ENCODE results near the gene SORBS2. TPM values are rescaled to one million over a fixed set of nuclear protein-coding genes. Genes with fewer than 3 reads are reported as not detected.
"Not testable (repeated sequence)": the region's sequence is repeated elsewhere in the genome, so short reads cannot be mapped to it uniquely, and the experiment has no call there.

The SORBS2 gene
- total RNA-seq, 1 donor from 2014 or later, result 43.2 TPM

GRCh38 chr4:185718578-185719499, 93.2 kb downstream of the SORBS2 start:
- Mint-ChIP-seq H3K4me3 (no peak overlapping the region), H3K27ac (no peak overlapping the region), H3K36me3 (no peaks in the 10 kb centered on the region), H3K9me3 (no peaks in the 10 kb centered on the region), H3K27me3 (no peaks in the 10 kb centered on the region), H3K4me1 (ENCODE audit: unreplicated experiment) (peaks cover 45% of the 10 kb centered on the region)
- DNase-seq (ENCODE audit: extremely low spot score, unreplicated experiment), result no peak
- no peak for TF ChIP-seq CTCF (conservative IDR thresholded peaks at IDR 0.05)

DNA sequence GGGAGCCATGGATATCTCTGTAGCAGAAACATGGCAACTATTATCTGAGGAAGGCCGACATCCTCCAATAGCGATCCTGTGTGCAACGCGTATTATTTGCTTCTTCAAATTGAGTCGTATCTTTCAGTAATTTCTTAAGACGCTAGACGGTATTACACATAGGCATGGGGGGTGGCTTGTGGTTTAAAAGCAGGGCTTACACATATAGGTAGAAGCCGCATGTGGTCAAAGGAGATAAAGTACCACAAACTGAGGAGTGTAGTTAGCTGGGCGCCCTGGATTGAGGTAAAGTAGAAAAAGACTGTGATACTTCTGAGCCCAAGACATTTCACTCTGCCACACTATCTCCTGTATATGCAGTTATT, 94.6 kb downstream of the SORBS2 start:
- Mint-ChIP-seq H3K27ac (peak overlapping the region; percentile 62), H3K4me1 (ENCODE audit: unreplicated experiment) (peaks cover 44% of the 10 kb centered on the region), H3K9me3 (no peaks in the 10 kb centered on the region), H3K36me3 (no peaks in the 10 kb centered on the region), H3K27me3 (no peaks in the 10 kb centered on the region), H3K4me3 (no peak overlapping the region)
- no peak for DNase-seq (ENCODE audit: extremely low spot score, unreplicated experiment)
- no peak for TF ChIP-seq CTCF (conservative IDR thresholded peaks at IDR 0.05)

- TF ChIP-seq CTCF (conservative IDR thresholded peaks at IDR 0.05), result no peak
- Mint-ChIP-seq H3K27ac (peak overlapping the region; percentile 62), H3K9me3 (no peaks in the 10 kb centered on the region), H3K27me3 (no peaks in the 10 kb centered on the region), H3K4me1 (ENCODE audit: unreplicated experiment) (peaks cover 48% of the 10 kb centered on the region), H3K4me3 (no peak overlapping the region), H3K36me3 (no peaks in the 10 kb centered on the region)
- DNase-seq (ENCODE audit: extremely low spot score, unreplicated experiment), result no peak
These were observed 95.2 kb downstream of the SORBS2 start for GRCh38 chr4:185716577-185717376.

DNA sequence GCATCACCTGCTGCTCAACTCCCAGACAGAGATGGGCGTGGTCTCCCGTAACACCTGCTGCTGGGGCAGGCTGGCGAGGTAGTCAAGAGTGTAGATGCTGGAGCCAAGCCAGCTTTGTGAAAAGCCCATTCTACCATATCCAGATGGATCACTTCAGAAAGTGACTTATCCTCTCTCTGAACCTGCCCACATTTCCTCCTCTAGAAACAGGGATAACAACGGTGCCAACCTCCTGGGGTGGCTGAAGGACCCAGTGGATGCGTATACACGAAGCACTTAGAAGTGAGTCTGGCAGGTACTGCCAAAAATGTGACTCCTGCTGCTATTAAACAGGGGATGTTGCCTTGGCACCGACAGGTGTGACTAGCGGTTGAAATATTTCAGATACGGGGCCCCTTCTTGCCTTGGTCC, 95.8 kb downstream of the SORBS2 start:
- Mint-ChIP-seq H3K27me3 (no peaks in the 10 kb centered on the region), H3K27ac (peak overlapping the region; percentile 62), H3K9me3 (no peaks in the 10 kb centered on the region), H3K4me3 (no peak overlapping the region), H3K36me3 (no peaks in the 10 kb centered on the region), H3K4me1 (ENCODE audit: unreplicated experiment) (peaks cover 45% of the 10 kb centered on the region)
- DNase-seq (ENCODE audit: extremely low spot score, unreplicated experiment), result no peak
- no peak for TF ChIP-seq CTCF (conservative IDR thresholded peaks at IDR 0.05)

GRCh38 chr4:185714524-185714923, 97.5 kb downstream of the SORBS2 start:
- H3K9me3 Mint-ChIP-seq; H3K36me3 Mint-ChIP-seq; H3K27me3 Mint-ChIP-seq; H3K27ac Mint-ChIP-seq; DNase-seq (ENCODE audit: extremely low spot score, unreplicated experiment); H3K4me3 Mint-ChIP-seq: not testable (repeated sequence)
- peaks cover 42% of the 10 kb centered on the region for H3K4me1 Mint-ChIP-seq (ENCODE audit: unreplicated experiment)

GRCh38 chr4:185713731-185714130, 98.3 kb downstream of the SORBS2 start:
- no peak overlapping the region for H3K4me3 Mint-ChIP-seq
- peaks cover 6% of the 10 kb centered on the region for H3K36me3 Mint-ChIP-seq
- no peak overlapping the region for H3K27ac Mint-ChIP-seq
- no peaks in the 10 kb centered on the region for H3K9me3 Mint-ChIP-seq
- H3K27me3 Mint-ChIP-seq, result no peaks in the 10 kb centered on the region
- no peak for TF ChIP-seq CTCF (conservative IDR thresholded peaks at IDR 0.05)
- no peak for DNase-seq (ENCODE audit: extremely low spot score, unreplicated experiment)
- peaks cover 34% of the 10 kb centered on the region for H3K4me1 Mint-ChIP-seq (ENCODE audit: unreplicated experiment)

All from type B pancreatic cell (in vitro differentiated cells).